Measurements from ENCODE around the gene PRR19. TPM values are rescaled to one million over a fixed set of nuclear protein-coding genes. Genes with fewer than 3 reads are reported as not detected.

Gene PRR19
- total RNA-seq, 1 experiment from 2014 or later = 0.93 TPM

- no peak overlapping the region for H3K4me3 ChIP-seq (replicated peaks in 1 of 2; ENCODE audit: low read depth in 1 of 2, low read length in 2 of 2)
- no peaks in the 10 kb centered on the region for H3K9me3 ChIP-seq (ENCODE audit: control insufficient read depth in 1 of 2, insufficient read depth in 1 of 2, low read depth in 1 of 2, low read length in 2 of 2)
- ATAC-seq = no peak
- no peaks in the 10 kb centered on the region for H3K27me3 ChIP-seq (ENCODE audit: insufficient read depth, low read length)
- RAD21 ChIA-PET (ENCODE audit: low non-redundant PET in 1 of 2, low total read pairs in 2 of 2, uncharacterized antibody in 2 of 2, unreplicated experiment in 2 of 2) = no interaction called here
- DNase-seq (ENCODE audit: low read depth, low spot score) = no peak
- no peak overlapping the region for H3K9ac ChIP-seq (ENCODE audit: low read length)
- no peak overlapping the region for H2AFZ ChIP-seq (ENCODE audit: low read depth, low read length, poor library complexity, severe bottlenecking)
- TF ChIP-seq EGR1 (IDR thresholded peaks at IDR 0.05; ENCODE audit: low read depth) (no peak), ZBTB33 (IDR thresholded peaks at IDR 0.05; ENCODE audit: extremely low read depth, insufficient replicate concordance, low read length) (no peak), CBX3 (IDR thresholded peaks at IDR 0.05; ENCODE audit: low read depth) (no peak), SP1 (IDR thresholded peaks at IDR 0.05; ENCODE audit: low read depth) (no peak), ELF1 (IDR thresholded peaks at IDR 0.05; ENCODE audit: borderline replicate concordance, low read depth) (no peak), JUND (IDR thresholded peaks at IDR 0.05) (no peak), EZH2phosphoT487 (IDR thresholded peaks at IDR 0.05; ENCODE audit: borderline replicate concordance) (no peak), SIN3A (IDR thresholded peaks at IDR 0.05; ENCODE audit: low read depth) (no peak), CEBPB (IDR thresholded peaks at IDR 0.05; ENCODE audit: low read depth) (no peak), CTCF (IDR thresholded peaks at IDR 0.05 in 2 of 3, conservative IDR thresholded peaks at IDR 0.05 in 1 of 3; ENCODE audit: borderline replicate concordance in 1 of 3, insufficient read depth in 1 of 3, low read depth in 2 of 3, low read length in 2 of 3) (no peak), MAX (IDR thresholded peaks at IDR 0.05) (no peak), POLR2AphosphoS5 (IDR thresholded peaks at IDR 0.05; ENCODE audit: low read depth, low read length) (no peak), SRF (IDR thresholded peaks at IDR 0.05; ENCODE audit: low read depth) (no peak), YY1 (IDR thresholded peaks at IDR 0.05; ENCODE audit: extremely low read depth, insufficient replicate concordance, low read depth, low read length) (no peak), REST (IDR thresholded peaks at IDR 0.05; ENCODE audit: low read depth) (no peak)
- no peaks in the 10 kb centered on the region for H4K20me1 ChIP-seq (ENCODE audit: insufficient read depth)
- H3K9me2 ChIP-seq (ENCODE audit: insufficient read depth) = no peaks in the 10 kb centered on the region
- no peaks in the 10 kb centered on the region; the same call in 1 of the 2 replicates for H3K79me2 ChIP-seq (ENCODE audit: insufficient read depth, low read length)
- H3K4me1 ChIP-seq (ENCODE audit: control insufficient read depth in 1 of 2, insufficient read depth in 2 of 2, low read length in 2 of 2) = no peaks in the 10 kb centered on the region
- CTCF ChIA-PET = interaction anchor here (0.7 kb wide), 1 partner anchor 9 kb away, joined by 3 read pairs; no protein-coding TSS in a partner anchor
- no peak overlapping the region for H3K27ac ChIP-seq (ENCODE audit: low read depth, low read length)
- BruUV-seq (replicated peaks) = no TSS peak
- POLR2A ChIA-PET = no interaction called here
- intact Hi-C loops (cut with micrococcal nuclease) = no loop called here
- H3K36me3 ChIP-seq (ENCODE audit: control insufficient read depth in 1 of 2, insufficient read depth in 2 of 2, low read length in 2 of 2) = peaks cover 0 to 3% of the 10 kb centered on the region in 2 experiments; a peak in 2 of 4 replicates
- H3K4me2 ChIP-seq (ENCODE audit: low read length) = no peak overlapping the region
Measured at GRCh38 chr19:42335374-42335936, 33.5 kb downstream of the PRR19 start.

Measured in HCT116 (cell line).